ENCODE data around the gene PARD3.

DNA sequence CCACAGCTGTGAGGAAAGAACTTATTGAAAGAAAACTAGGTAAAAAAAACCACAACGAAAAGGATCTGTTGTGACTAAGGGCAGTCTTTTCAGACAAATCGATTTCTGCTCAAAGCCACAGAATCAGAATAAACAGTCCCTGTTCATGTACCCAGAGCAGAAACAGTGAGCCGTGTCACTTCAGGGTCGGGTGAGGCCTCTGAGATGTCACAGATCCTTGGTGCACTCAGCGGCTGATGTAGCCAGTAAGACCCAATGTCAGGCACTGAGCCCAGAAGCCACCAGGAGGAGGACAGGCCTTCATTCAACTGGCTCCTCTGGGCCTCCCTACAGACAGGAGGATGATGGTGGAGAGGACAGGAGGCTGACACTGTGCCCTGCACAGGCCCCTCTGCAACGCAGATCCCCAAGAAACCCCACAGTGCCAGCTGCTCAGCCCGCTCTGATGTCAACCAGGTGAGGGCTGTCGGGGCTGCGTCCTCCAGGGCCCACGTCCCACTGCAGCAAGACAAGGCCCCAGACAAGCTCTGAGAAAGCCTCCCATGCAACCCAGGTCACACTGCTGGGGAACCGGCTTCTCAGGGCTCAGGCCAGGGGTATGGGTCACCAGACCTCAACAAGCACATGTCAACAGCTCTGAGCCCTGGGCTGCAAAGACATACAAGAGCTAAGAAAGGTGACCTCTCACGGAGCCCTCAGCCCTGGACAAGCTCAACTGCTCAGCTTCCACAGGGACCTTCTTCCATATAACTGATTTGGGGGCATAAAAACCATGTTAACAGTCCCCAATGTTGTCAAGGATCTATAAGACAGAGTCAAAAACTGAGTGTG is 190.6 kb downstream of the PARD3 start:
- TF ChIP-seq, protein P1, sequence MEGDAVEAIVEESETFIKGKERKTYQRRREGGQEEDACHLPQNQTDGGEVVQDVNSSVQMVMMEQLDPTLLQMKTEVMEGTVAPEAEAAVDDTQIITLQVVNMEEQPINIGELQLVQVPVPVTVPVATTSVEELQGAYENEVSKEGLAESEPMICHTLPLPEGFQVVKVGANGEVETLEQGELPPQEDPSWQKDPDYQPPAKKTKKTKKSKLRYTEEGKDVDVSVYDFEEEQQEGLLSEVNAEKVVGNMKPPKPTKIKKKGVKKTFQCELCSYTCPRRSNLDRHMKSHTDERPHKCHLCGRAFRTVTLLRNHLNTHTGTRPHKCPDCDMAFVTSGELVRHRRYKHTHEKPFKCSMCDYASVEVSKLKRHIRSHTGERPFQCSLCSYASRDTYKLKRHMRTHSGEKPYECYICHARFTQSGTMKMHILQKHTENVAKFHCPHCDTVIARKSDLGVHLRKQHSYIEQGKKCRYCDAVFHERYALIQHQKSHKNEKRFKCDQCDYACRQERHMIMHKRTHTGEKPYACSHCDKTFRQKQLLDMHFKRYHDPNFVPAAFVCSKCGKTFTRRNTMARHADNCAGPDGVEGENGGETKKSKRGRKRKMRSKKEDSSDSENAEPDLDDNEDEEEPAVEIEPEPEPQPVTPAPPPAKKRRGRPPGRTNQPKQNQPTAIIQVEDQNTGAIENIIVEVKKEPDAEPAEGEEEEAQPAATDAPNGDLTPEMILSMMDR (conservative IDR thresholded peaks at IDR 0.05; ENCODE audit: low read length): no peak
- TF ChIP-seq EZH2phosphoT487 (IDR thresholded peaks at IDR 0.05; ENCODE audit: borderline replicate concordance): no peak

Data from Loucy (cell line).